Panc1 (cell line): ENCODE data around the gene BTBD19. TPM values are rescaled to one million over a fixed set of nuclear protein-coding genes. Genes with fewer than 3 reads are reported as not detected.

Experiments
- ATAC-seq: fragments of 200-7000 bp; cut with Tn5 transposase; 2 replicates; pipeline ENCODE4 v1.9.1; 2020; ENCODE audit warnings: mild to moderate bottlenecking, moderate library complexity
- BruUV-seq: library from RNA; stranded (reverse); fragments of 400-500 nt; replicated peaks from 2 replicates; lab custom pipeline; 2021; lab: Mats Ljungman, UMichigan
- CTCF ChIA-PET: fragments of 300-600 bp; sonication (Branson Sonifier 250); formaldehyde crosslinking; loops from one replicate; lab custom pipeline; 2022; ENCODE audit warnings: antibody characterized with exemption; lab: Charles Lee
- POLR2A ChIA-PET: fragments of 300-600 bp; sonication (Branson Sonifier 250); formaldehyde crosslinking; loops from one replicate; lab custom pipeline; 2022; ENCODE audit warnings: antibody characterized with exemption; lab: Charles Lee
- DNase-seq: peaks from one replicate; pipeline ENCODE4 v3.0.0-alpha.2; 2010; ENCODE audit warnings: low read depth, low spot score
- H3K27ac ChIP-seq: 2 replicates; pipeline ENCODE4 v1.5.1; 2011; ENCODE audit warnings: mild to moderate bottlenecking, low read length, inconsistent platforms
- H3K27me3 ChIP-seq: fragments of 200-500 bp; sonication (Bioruptor generic); 2 replicates; pipeline ENCODE4 v1.6.0; 2014; ENCODE audit warnings: low read length, inconsistent platforms; ENCODE audit not compliant: control insufficient read depth, insufficient read depth
- H3K36me3 ChIP-seq: fragments of 200-500 bp; sonication (Bioruptor generic); 2 replicates; pipeline ENCODE4 v1.5.1; 2014; ENCODE audit warnings: inconsistent platforms, mild to moderate bottlenecking, low read length, moderate library complexity; ENCODE audit not compliant: control insufficient read depth, insufficient read depth
- H3K4me1 ChIP-seq: 2 replicates; pipeline ENCODE4 v1.5.1; 2011; ENCODE audit warnings: inconsistent platforms, mild to moderate bottlenecking, low read length, moderate library complexity; ENCODE audit not compliant: control insufficient read depth, insufficient read depth
- H3K4me3 ChIP-seq, 2 experiments: 2 replicates each; pipeline ENCODE4 v1.5.1; 2011 to 2012; ENCODE audit warnings: low read depth in 2 of 2, low read length in 2 of 2, mild to moderate bottlenecking in 2 of 2, inconsistent platforms in 1 of 2, moderate library complexity in 1 of 2
- H3K9me3 ChIP-seq: fragments of 200-500 bp; sonication (Bioruptor generic); 2 replicates; pipeline ENCODE4 v1.5.1; 2014; ENCODE audit warnings: low read depth, mild to moderate bottlenecking, inconsistent platforms, low read length, moderate library complexity; ENCODE audit not compliant: control insufficient read depth, insufficient read depth
- CTCF ChIP-seq: fragments of 450-650 bp; IDR thresholded peaks from 2 replicates; pipeline ENCODE4 v1.5.1; 2017; ENCODE audit warnings: mild to moderate bottlenecking
- POLR2AphosphoS5 ChIP-seq: IDR thresholded peaks from 2 replicates; pipeline ENCODE4 v1.6.1; 2012; ENCODE audit warnings: mild to moderate bottlenecking, low read depth, low read length, moderate library complexity
- REST ChIP-seq, 2 experiments: IDR thresholded peaks; 2 replicates each; pipeline ENCODE4 v1.6.1; 2011 to 2012; ENCODE audit warnings: low read depth in 2 of 2, control low read depth in 1 of 2, low read length in 1 of 2, mild to moderate bottlenecking in 1 of 2, moderate library complexity in 1 of 2; ENCODE audit not compliant: insufficient read depth in 1 of 2
- SIN3A ChIP-seq: IDR thresholded peaks from 2 replicates; pipeline ENCODE4 v1.6.1; 2012; ENCODE audit warnings: low read depth, mild to moderate bottlenecking, low read length, moderate library complexity, borderline replicate concordance; ENCODE audit not compliant: insufficient read depth
- TCF7L2 ChIP-seq: IDR thresholded peaks from 2 replicates; pipeline ENCODE4 v1.6.1; 2011; ENCODE audit warnings: mild to moderate bottlenecking, low read depth, low read length, inconsistent platforms
- in situ Hi-C: cut with HindIII; loops from 2 replicates; pipeline ENCODE4 v1.10.0; 2016; ENCODE audit warnings: low sequenced_read_pairs, low pct_unique_long_range_greater_than_20kb
- intact Hi-C: fragments of 100-400 bp; cut with micrococcal nuclease; formaldehyde crosslinking; loops from one replicate; pipeline ENCODE4 v1.10.0; 2022; ENCODE audit not compliant: unreplicated experiment
- total RNA-seq: library from RNA; stranded (reverse); gene quantifications from one replicate; pipeline ENCODE4 v1.2.1, GENCODE V29; 2021; ENCODE audit not compliant: unreplicated experiment

Gene BTBD19
- total RNA-seq, 1 experiment from 2014 or later = 2.6 TPM

- in situ Hi-C loops (no loop called here), intact Hi-C loops (no loop called here)
- ATAC-seq (no peak), DNase-seq (no peak)
- ChIA-PET POLR2A (no interaction called here), CTCF (no interaction called here)
- no peaks in the 10 kb centered on the region for H3K27me3 ChIP-seq
- no peaks in the 10 kb centered on the region for H3K36me3 ChIP-seq
- no peaks in the 10 kb centered on the region for H3K9me3 ChIP-seq
- no peak for TF ChIP-seq REST (IDR thresholded peaks at IDR 0.05; ENCODE audit: insufficient read depth in 1 of 2, low read depth in 2 of 2, low read length in 1 of 2)
- BruUV-seq = no TSS peak
- H3K4me3 ChIP-seq = no peak overlapping the region
- no peaks in the 10 kb centered on the region for H3K4me1 ChIP-seq
- H3K27ac ChIP-seq = no peak overlapping the region
Measured at GRCh38 chr1:44853201-44853600, 44.9 kb downstream of the BTBD19 start.

- ChIA-PET POLR2A (interaction anchor here (0.7 kb wide), 1 partner anchor 77 kb away, joined by 9 read pairs; no protein-coding TSS in a partner anchor), CTCF (no interaction called here)
- Histone ChIP-seq H3K27me3 (no peaks in the 10 kb centered on the region), H3K4me3 (no peak overlapping the region), H3K4me1 (no peaks in the 10 kb centered on the region), H3K36me3 (no peaks in the 10 kb centered on the region), H3K9me3 (no peaks in the 10 kb centered on the region), H3K27ac (no peak overlapping the region)
- no peak for ATAC-seq
- no peak for DNase-seq
- intact Hi-C loops = no loop called here
- no peak for TF ChIP-seq REST (IDR thresholded peaks at IDR 0.05; ENCODE audit: insufficient read depth in 1 of 2, low read depth in 2 of 2, low read length in 1 of 2)
- no TSS peak for BruUV-seq
- in situ Hi-C loops = no loop called here
Measured at GRCh38 chr1:44854970-44855369, 46.6 kb downstream of the BTBD19 start.

- no TSS peak for BruUV-seq
- Histone ChIP-seq H3K9me3 (no peaks in the 10 kb centered on the region), H3K4me1 (no peaks in the 10 kb centered on the region), H3K27ac (no peak overlapping the region), H3K27me3 (no peaks in the 10 kb centered on the region), H3K36me3 (no peaks in the 10 kb centered on the region), H3K4me3 (no peak overlapping the region)
- ATAC-seq = no peak
- intact Hi-C loops = no loop called here
- ChIA-PET POLR2A (interaction anchor here (0.6 kb wide), 1 partner anchor 84 kb away, joined by 5 read pairs; no protein-coding TSS in a partner anchor), CTCF (no interaction called here)
- no peak for TF ChIP-seq CTCF
- TF ChIP-seq TCF7L2 = no peak
- TF ChIP-seq SIN3A = no peak
- TF ChIP-seq POLR2AphosphoS5 = no peak
- TF ChIP-seq REST (IDR thresholded peaks at IDR 0.05; ENCODE audit: insufficient read depth in 1 of 2, low read depth in 2 of 2, low read length in 1 of 2) = no peak
- in situ Hi-C loops = no loop called here
- no peak for DNase-seq
Measured at GRCh38 chr1:44855742-44856141, 47.4 kb downstream of the BTBD19 start.
